Effector memory CD4-positive, alpha-beta T cell (primary cell): ENCODE data around the gene OR6C65.

Experiments used
- DNase-seq, 3 donors: peaks; one replicate each; pipeline ENCODE4 v3.0.0-alpha.2; 2020
- H3K27ac ChIP-seq: 2 replicates; pipeline ENCODE4 v1.7.0; 2013; ENCODE audit warnings: mild to moderate bottlenecking, low read length, moderate library complexity; ENCODE audit not compliant: insufficient read depth, poor library complexity, severe bottlenecking
- H3K27me3 ChIP-seq: replicated peaks from 2 replicates; pipeline ENCODE4 v1.7.0; 2013; ENCODE audit warnings: mild to moderate bottlenecking, low read length; ENCODE audit not compliant: insufficient read depth, control insufficient read depth, poor library complexity, severe bottlenecking
- H3K36me3 ChIP-seq: 2 replicates; pipeline ENCODE4 v1.7.0; 2013; ENCODE audit warnings: mild to moderate bottlenecking, low read length, moderate library complexity; ENCODE audit not compliant: control insufficient read depth, insufficient read depth
- H3K4me1 ChIP-seq: 2 replicates; pipeline ENCODE4 v1.7.0; 2013; ENCODE audit warnings: low read length, mild to moderate bottlenecking; ENCODE audit not compliant: control insufficient read depth, insufficient read depth, poor library complexity, severe bottlenecking
- H3K4me3 ChIP-seq: 2 replicates; pipeline ENCODE4 v1.7.0; 2013; ENCODE audit warnings: low read length, low read depth, mild to moderate bottlenecking; ENCODE audit not compliant: insufficient read depth, poor library complexity, severe bottlenecking
- H3K9me3 ChIP-seq: 2 replicates; pipeline ENCODE4 v1.7.0; 2013; ENCODE audit warnings: mild to moderate bottlenecking, low read length, moderate library complexity; ENCODE audit not compliant: control insufficient read depth

Gene OR6C65

DNA sequence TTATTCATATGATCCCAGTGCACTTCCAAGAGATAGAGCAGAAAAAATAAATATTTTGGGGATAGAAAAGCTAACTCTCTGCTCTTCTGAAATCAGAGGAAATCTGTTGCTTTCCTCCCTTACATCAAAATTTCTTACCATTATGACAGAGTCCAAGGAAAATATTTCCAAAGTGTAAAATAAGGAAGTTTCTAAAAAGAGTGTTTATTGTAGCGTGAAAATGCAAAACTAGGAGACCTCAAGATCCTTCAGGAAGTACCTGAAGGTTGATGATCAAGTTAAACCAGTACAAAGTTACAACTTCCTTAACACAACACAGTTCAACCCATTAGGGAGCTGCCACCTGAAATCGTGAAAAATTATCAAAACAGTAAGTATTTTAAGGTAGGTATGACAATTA, 43.4 kb downstream of the OR6C65 start, which contains the start of gene OR6C2:
Gene OR6C2 (plus strand): TSS at position 301 of the 400 bp plus-strand sequence. CDS start 8,138 bp downstream, outside the sequence.
- DNase-seq = no peak
- Histone ChIP-seq H3K27ac (no peak within 1 kb of the TSS), H3K4me3 (no peak within 1 kb of the TSS), H3K36me3 (no peaks in the 10 kb centered on the region), H3K4me1 (no peaks in the 10 kb centered on the region), H3K27me3 (no peaks in the 10 kb centered on the region), H3K9me3 (no peaks in the 10 kb centered on the region)

GRCh38 chr12:55445357-55445756, 45.0 kb downstream of the OR6C65 start:
- DNase-seq = no peak
- H3K4me3 ChIP-seq = no peak overlapping the region
- H3K36me3 ChIP-seq = no peaks in the 10 kb centered on the region
- no peaks in the 10 kb centered on the region for H3K9me3 ChIP-seq
- no peaks in the 10 kb centered on the region for H3K4me1 ChIP-seq
- H3K27ac ChIP-seq = no peak overlapping the region
- H3K27me3 ChIP-seq = no peaks in the 10 kb centered on the region

GRCh38 chr12:55446326-55446725, 46.0 kb downstream of the OR6C65 start:
- H3K27ac ChIP-seq = no peak overlapping the region
- H3K4me1 ChIP-seq = no peaks in the 10 kb centered on the region
- no peaks in the 10 kb centered on the region for H3K9me3 ChIP-seq
- H3K4me3 ChIP-seq = no peak overlapping the region
- H3K27me3 ChIP-seq = no peaks in the 10 kb centered on the region
- no peak for DNase-seq
- no peaks in the 10 kb centered on the region for H3K36me3 ChIP-seq

DNA sequence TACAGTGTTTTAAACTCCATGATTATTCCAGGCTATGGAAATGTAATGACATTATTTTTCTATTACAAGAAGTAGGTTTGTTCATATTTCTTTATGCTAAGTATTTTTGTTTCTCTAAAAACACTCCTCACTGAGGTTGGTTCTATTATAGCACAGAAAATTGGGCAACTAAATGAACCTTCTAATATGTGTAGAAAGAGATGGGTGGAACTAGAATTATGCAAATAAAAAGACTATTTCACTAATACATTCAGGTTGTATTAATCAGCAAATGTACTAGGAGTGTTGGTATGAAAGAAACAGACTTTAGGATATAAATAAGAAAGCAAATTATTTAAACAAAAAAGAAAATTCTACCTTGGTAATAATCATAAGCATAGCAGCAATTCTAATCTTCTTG, 48.5 kb downstream of the OR6C65 start:
- Histone ChIP-seq H3K36me3 (no peaks in the 10 kb centered on the region), H3K9me3 (no peaks in the 10 kb centered on the region), H3K4me3 (no peak overlapping the region), H3K4me1 (no peaks in the 10 kb centered on the region), H3K27me3 (no peaks in the 10 kb centered on the region), H3K27ac (no peak overlapping the region)
- DNase-seq = no peak
